GM12878 (cell line): ENCODE data around the gene PAM.

Experiments used
- CEBPB ChIP-seq, 2 experiments: fragments of 150-350 bp in 1 of 2; IDR thresholded peaks; 2 replicates each; pipeline ENCODE4 v1.6.1; 2012 to 2014; ENCODE audit warnings: low read depth in 2 of 2, low read length in 2 of 2, borderline replicate concordance in 1 of 2, inconsistent platforms in 1 of 2
- CTCF ChIP-seq, 3 experiments: IDR thresholded peaks in 2 of 3; conservative IDR thresholded peaks in 1 of 3; 2 replicates each; pipeline ENCODE4 v1.5.1; 2011; ENCODE audit warnings: low read depth in 3 of 3, low read length in 3 of 3, mild to moderate bottlenecking in 3 of 3, control low read depth in 2 of 3, moderate library complexity in 2 of 3, inconsistent platforms in 1 of 3, mixed read lengths in 1 of 3; ENCODE audit not compliant: control insufficient read depth in 2 of 3, insufficient read depth in 1 of 3; ENCODE audit errors: extremely low read depth in 1 of 3
- CUX1 ChIP-seq: IDR thresholded peaks from 2 replicates; pipeline ENCODE4 v1.6.1; 2012; ENCODE audit warnings: improper control_type of control experiment, low read depth, low read length; ENCODE audit not compliant: insufficient replicate concordance
- EGR1 ChIP-seq, 2 experiments: IDR thresholded peaks; 1 replicate in 1 of 2; 2 replicates in 1 of 2; pipeline ENCODE4 v1.6.1; 2011 to 2012; ENCODE audit warnings: low read depth in 2 of 2, low read length in 2 of 2, borderline replicate concordance in 1 of 2, mild to moderate bottlenecking in 1 of 2, moderate library complexity in 1 of 2
- EZH2 ChIP-seq: IDR thresholded peaks from 2 replicates; pipeline ENCODE4 v1.6.1; 2012; ENCODE audit warnings: low read depth, mild to moderate bottlenecking, control low read depth, inconsistent platforms, low read length, borderline replicate concordance; ENCODE audit not compliant: control insufficient read depth
- MAX ChIP-seq: IDR thresholded peaks from 2 replicates; pipeline ENCODE4 v1.6.1; 2012; ENCODE audit warnings: low read depth, low read length, improper control_type of control experiment
- POLR2A ChIP-seq: IDR thresholded peaks from 2 replicates; pipeline ENCODE4 v1.6.1; 2011; ENCODE audit warnings: low read depth, mild to moderate bottlenecking, low read length
- RCOR1 ChIP-seq: conservative IDR thresholded peaks from 2 replicates; pipeline ENCODE4 v1.6.1; 2012; ENCODE audit warnings: low read depth, low read length, improper control_type of control experiment
- YY1 ChIP-seq: IDR thresholded peaks from 2 replicates; pipeline ENCODE4 v1.6.1; 2011; ENCODE audit warnings: low read depth, mild to moderate bottlenecking, low read length
- ZZZ3 ChIP-seq: IDR thresholded peaks from 2 replicates; pipeline ENCODE4 v1.6.1; 2011; ENCODE audit warnings: low read depth; ENCODE audit not compliant: control insufficient read depth, insufficient read length

GRCh38 chr5:102755686-102756371, 724 bp downstream of the PAM start:
- TF ChIP-seq CUX1 (no peak), RCOR1 (no peak), POLR2A (no peak; the same call in 1 of the 2 replicates), EZH2 (no peak), ZZZ3 (no peak), MAX (no peak), CEBPB (IDR thresholded peaks at IDR 0.05; ENCODE audit: borderline replicate concordance in 1 of 2, low read depth in 2 of 2, low read length in 2 of 2) (no peak), YY1 (no peak), EGR1 (IDR thresholded peaks at IDR 0.05; ENCODE audit: borderline replicate concordance in 1 of 2, low read depth in 2 of 2, low read length in 2 of 2) (no peak), CTCF (IDR thresholded peaks at IDR 0.05 in 2 of 3, conservative IDR thresholded peaks at IDR 0.05 in 1 of 3; ENCODE audit: control insufficient read depth in 2 of 3, extremely low read depth in 1 of 3, insufficient read depth in 1 of 3, low read depth in 3 of 3, low read length in 3 of 3) (no peak)
